GM13976 (cell line): ENCODE results near the gene SDK1.

Experiments used
- DNase-seq: peaks from one replicate; pipeline ENCODE4 v3.0.0; 2012; ENCODE audit warnings: low spot score
- CTCF ChIP-seq: IDR thresholded peaks from 2 replicates; pipeline ENCODE4 v1.5.1; 2012; ENCODE audit warnings: borderline replicate concordance, mild to moderate bottlenecking; ENCODE audit not compliant: insufficient read depth; ENCODE audit errors: extremely low read depth, missing control alignments, control extremely low read depth
- in situ Hi-C: fragments of 300-500 bp; cut with MboI; formaldehyde crosslinking; loops from one replicate; pipeline ENCODE4 v1.12.0; 2022; ENCODE audit warnings: low sequenced_read_pairs, mixed read lengths, inconsistent platforms; ENCODE audit not compliant: unreplicated experiment

SDK1 gene

GRCh38 chr7:3592401-3593134 is 291.5 kb downstream of the SDK1 start:
- DNase-seq = no peak
- TF ChIP-seq CTCF = no peak
- in situ Hi-C loops = no loop called here

GRCh38 chr7:3594901-3595300 is 293.8 kb downstream of the SDK1 start:
- TF ChIP-seq CTCF = no peak
- in situ Hi-C loops = no loop called here
- no peak for DNase-seq

- TF ChIP-seq CTCF = no peak
- DNase-seq = no peak
- in situ Hi-C loops = no loop called here
Measured at GRCh38 chr7:3598854-3599253, 297.8 kb downstream of the SDK1 start.

- TF ChIP-seq CTCF = no peak
- DNase-seq = no peak
- in situ Hi-C loops = no loop called here
Measured at GRCh38 chr7:3605222-3605621, 304.2 kb downstream of the SDK1 start.

GRCh38 chr7:3606436-3606835 is 305.4 kb downstream of the SDK1 start:
- in situ Hi-C loops = no loop called here
- DNase-seq = no peak
- TF ChIP-seq CTCF = no peak

- in situ Hi-C loops = no loop called here
- TF ChIP-seq CTCF = no peak
- no peak for DNase-seq
Measured at GRCh38 chr7:3607847-3608246, 306.8 kb downstream of the SDK1 start.

- DNase-seq = no peak
- TF ChIP-seq CTCF = no peak
Measured at GRCh38 chr7:3616306-3616705, 315.3 kb downstream of the SDK1 start.

More at GRCh38 chr7:3616306-3616705, 315.3 kb downstream of the SDK1 start:
- in situ Hi-C loops = no loop called here
